Spleen (tissue), 7 donors: ENCODE results near the gene HS3ST4.

Experiments
- CTCF ChIP-seq, 11 experiments: fragments of 200-600 bp in 7 of 11; fragments of 450-650 bp in 4 of 11; sonication (generic) in 4 of 11; IDR thresholded peaks in 8 of 11; conservative IDR thresholded peaks in 3 of 11; 1 replicate in 7 of 11; 2 replicates in 4 of 11; pipeline versions ENCODE4 v1.4.0 to v1.8.0; 2016 to 2021; ENCODE audit warnings: antibody characterized with exemption in 11 of 11, inconsistent platforms in 4 of 11, mild to moderate bottlenecking in 1 of 11
- POLR2AphosphoS5 ChIP-seq, 3 donors: sonication (generic); formaldehyde crosslinking; IDR thresholded peaks; one replicate each; pipeline ENCODE4 v1.5.1; 2017; ENCODE audit warnings: antibody characterized with exemption in 3 of 3
- donor health status: DM: no; HTN: no; CAD: no; lungs with moderate emphysema.
- donor health status: DM: no; HTN: no; CAD: no.
- donor health status: DM: no; HTN: no; CAD: no.

GRCh38 chr16:25832291-25832690, 140.5 kb downstream of the HS3ST4 start:
- no peak for TF ChIP-seq CTCF (IDR thresholded peaks at IDR 0.05 in 8 of 11, conservative IDR thresholded peaks at IDR 0.05 in 3 of 11)
- TF ChIP-seq POLR2AphosphoS5 (IDR thresholded peaks at IDR 0.05) = no peak
